NCI-H526 treated with DMSO at 0.1 percent for 48 hours (cell line): ENCODE measurements around the gene CAMSAP1.

Source experiments
- DNase-seq: peaks from one replicate; lab custom pipeline; 2025; lab: John Stamatoyannopoulos, UW

The CAMSAP1 gene

DNA sequence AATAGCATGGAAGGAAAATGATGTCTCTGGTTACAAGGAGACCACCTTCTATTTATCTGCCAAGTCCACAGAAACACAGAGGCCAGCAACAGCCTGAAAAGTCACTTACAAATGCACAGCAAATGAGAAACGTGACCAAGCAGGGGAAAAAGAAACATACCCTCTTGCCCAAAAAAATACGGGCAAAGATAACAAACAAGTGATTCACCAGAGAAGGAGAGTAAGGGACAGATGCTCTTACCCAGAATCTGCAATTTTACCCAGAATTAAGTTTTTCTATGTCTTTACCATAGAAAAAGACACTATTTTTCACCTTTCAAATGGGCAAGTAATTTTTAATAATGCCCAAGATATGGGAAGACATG lies 28.1 kb downstream of the CAMSAP1 start:
- no peak for DNase-seq

DNA sequence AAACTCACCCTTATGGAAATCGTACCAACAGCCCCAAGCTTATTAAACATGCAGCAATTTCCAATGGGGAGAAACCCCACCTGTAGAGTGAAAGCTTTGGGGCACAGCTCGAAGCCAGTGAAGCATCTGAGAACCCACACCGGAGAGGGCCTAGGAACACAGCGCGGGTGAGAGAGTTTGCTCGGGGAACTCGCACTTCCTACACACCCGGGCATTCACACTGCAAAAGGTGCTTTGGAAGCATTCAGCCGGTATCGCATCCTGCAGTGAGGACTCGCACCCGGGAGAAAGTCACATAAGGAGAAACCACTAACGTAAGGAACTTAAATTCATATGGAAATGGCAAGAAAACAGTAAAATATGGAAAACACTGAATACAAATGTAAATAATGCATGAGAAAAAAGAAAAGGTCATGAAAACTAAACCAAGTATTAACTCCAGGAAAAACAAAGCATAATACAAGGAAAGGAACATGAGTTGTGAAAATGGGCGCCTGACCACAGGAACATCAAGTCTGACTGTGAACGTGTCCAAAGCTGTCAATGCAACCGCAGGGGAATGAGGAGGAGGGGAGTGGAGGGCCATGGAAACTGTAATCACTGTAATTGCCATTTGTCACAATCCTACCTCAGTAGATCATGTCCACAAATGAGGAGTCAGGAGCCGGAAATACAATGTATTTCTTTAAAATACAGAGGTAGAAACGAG lies 28.7 kb downstream of the CAMSAP1 start:
- no peak for DNase-seq

DNA sequence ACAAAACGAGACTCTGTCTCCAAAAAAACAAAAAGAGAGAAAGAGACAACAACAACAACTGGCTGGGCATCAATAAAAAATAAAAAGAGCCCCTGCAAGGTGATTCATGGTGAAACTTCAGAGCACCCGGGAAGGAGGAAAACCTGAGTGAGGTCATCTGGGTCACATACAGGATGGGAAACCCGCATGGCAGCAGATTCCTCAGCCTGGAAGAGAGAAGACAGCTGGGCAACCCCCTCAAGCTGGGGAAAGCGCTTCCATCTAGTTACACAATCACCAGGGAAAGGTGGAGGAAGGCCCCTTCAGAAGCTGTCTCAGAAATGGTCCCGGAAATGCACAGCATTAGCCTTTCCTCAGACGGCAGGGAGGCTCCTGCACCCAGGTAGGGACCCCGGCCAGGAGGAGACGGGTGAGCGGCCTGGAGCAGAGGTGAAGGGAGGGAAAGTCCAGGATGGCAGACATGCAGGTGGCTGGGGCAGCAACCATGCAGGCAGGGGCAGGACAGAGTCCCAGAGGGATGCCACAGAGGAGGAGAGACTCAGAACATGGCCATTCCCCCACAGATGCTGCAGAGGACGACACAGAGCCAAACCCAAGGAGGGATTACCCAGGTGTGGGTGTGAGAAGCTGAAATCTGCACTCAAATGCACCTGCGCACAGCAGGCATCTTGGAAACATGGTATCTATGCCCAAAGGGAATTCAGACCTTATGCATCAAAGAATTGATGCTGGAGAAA lies 29.4 kb downstream of the CAMSAP1 start:
- no peak for DNase-seq

DNA sequence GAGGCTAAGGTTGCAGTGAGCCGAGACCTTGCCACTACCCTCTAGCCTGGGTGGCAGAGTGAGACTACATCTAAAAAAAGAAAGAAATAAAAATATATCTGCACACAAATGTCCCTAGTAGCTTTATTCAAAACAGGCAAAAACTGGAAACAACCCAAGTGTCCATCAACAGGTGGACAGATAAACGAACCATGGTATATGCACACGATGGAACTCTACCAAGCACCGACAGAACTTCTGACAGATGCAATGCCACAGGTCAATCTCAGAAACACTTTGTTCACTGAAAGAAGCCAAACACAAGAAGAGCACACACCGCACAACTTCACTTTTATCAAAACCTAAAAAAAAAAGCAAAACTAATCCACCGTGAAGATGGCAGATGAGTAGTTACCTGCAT lies 30.4 kb downstream of the CAMSAP1 start:
- no peak for DNase-seq

DNA sequence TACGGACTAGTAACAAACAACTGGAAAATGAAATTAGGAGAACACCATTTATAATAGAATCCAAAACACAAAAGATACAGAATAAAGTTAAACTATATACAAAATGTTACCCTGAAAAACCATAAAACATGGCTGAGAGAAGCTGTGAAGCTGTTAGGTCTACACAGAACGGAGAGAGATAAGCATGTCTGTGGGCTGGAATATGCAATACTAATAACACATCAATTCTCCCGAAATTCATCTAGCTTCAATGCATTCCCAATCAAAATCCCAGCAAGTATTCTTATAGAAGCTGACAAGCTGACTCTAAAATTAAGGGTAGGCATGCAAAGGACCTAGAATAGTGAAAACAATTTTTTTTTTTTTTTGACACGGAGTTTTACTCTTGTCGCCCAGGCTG lies 32.5 kb downstream of the CAMSAP1 start:
- DNase-seq: no peak

DNA sequence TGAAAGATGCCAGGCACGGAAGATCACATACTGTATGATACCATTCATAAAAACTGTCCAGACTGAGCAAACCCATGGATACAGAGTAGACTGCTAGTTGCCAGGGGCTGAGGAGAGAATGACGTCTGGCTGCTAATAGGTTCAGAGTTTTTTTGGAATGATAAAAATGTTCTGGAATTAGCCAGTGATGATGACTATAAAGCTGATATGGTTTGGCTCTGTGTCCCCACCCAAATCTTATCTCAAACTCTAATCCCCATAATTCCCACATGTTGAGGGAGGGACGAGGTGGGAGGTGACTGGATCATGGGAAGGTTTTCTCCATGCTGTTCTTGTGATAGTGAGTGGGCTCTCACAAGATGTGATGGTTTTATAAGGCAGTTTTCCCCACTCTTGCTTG lies 37.4 kb downstream of the CAMSAP1 start:
- DNase-seq: no peak

DNA sequence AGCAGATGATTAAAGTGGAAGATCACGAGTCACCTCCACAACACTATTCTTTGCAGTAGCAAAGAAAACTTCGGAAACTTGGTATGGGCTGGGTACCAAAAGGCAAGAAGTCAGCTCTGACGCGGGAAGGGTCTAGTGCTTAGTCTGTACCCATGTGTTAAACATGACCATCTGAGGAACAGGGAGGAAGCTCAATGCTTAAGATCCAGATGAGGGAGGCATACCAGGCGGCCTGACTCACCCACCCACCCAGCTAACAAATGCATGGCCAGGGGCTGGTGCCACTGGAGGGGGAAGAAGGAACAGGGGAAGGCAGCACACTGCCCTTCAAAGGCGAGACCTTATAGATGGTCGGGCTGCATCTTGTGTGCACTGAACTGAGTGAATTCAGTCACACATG lies 41.8 kb downstream of the CAMSAP1 start:
- no peak for DNase-seq

DNA sequence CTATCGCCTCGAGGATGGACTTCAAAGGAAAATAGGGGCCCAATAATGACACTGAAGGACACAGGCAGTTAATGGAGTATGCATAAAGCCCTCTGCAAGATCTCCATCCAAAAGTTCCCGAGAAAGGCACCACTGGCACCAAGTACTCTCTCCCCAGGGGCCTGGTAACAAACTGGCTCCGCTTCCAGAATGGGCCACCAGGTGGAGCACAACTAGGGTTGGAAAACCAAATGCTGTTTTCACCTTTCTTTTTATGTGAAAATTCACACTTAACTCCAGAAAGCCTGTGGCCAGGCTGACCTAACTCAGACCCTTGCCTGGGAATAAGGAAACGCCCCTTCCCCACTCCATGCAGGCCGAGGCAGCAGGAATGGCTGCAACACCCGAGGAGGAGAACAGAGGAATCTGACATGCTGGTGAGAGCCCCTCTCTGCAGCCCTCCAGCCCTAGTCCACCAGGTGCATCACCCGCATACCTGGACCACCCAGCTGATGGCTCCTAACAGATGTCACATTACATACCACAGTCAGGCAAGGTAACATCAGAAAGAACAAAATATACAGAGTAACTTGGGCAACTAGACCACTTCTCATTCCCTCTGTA lies 42.8 kb downstream of the CAMSAP1 start:
- no peak for DNase-seq

DNA sequence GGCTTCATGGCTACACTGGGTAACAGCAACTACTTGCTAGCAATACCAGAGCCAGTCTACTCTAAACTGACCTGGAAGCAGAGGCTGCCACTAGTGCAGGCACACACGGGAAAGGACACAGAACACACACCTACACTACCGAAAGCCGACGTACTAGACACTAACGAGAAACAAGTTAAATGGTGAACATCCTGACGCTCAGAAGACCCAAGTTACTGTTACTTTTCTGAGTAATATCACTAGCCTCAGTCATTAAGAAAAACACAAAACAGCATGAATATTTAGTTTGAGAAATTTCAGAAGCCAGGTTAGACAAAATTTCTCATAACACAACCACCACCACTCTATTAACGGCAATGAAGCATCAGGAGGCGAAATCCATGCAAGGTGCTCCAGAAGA lies 44.5 kb downstream of the CAMSAP1 start:
- no peak for DNase-seq

DNA sequence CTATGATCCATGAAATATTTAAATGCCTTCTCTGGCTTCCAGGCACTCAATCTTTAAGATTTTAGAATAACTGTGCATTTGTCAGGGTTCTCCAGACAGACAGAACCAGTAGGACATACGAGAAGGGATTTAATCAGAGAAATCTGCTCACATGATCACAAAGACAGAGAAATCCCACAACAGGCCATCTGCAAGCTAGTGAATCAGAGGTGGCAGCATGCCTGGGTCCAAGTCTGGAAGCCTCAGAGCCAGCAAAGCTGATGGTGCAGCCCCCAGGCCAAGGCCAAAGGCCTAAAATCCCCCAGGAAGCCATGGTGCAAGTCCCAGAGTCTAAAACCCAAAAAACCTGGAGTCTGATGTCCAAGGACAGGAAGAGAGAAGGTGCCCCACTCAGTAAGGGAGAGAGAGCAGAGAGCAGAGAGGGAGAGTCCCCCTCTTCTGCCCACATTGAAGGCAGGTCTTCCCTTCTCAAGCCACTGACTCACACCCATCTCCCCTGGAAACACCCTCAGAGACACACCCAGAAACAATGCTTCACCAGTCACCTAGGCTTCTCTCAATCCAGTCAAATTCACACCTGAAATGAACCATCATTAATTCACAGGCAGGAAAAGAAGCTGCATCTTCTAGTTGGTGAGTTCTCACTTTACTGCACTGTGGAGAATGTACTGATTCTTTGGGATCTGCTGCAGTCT lies 48.7 kb downstream of the CAMSAP1 start:
- no peak for DNase-seq

DNA sequence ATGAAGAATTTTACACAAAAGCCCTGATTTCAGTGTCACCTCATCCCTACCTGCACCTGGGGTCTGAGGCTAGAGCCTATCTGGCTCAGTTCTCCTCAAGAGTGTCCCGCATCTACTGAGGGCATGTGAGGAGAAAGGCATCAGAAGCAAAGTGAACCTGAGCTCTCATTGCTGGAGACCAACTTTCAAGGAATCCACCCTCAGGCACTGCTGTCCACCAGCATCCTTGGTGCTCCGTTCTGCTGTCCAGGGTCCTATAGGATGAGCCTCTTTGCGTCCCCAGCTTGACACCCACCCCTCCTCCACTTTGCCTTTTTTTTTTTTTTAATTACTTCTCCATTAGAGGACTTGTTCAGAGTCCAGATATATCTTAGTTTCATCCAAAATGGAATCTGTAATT lies 49.5 kb downstream of the CAMSAP1 start:
- no peak for DNase-seq

DNA sequence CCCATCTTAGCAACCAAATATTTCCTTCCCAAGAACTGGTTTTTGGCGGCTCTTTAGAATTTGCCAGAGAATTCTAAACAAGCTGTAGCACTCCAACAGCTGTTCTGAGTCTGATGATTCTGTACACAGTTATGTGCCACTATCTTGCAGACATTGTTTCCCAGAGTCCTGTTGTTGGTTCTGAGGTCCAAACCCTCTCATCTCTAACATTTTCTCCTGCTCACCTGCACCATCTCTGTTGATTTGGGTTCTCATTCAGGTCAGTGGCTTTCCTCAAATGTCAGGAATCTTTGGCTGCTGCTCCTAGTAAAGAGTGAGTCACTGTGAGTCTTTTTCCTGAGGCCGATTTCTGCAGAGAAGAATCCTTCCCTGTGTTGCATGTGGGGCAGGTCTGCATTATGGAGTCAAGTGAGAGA lies 50.0 kb downstream of the CAMSAP1 start:
- no peak for DNase-seq

DNA sequence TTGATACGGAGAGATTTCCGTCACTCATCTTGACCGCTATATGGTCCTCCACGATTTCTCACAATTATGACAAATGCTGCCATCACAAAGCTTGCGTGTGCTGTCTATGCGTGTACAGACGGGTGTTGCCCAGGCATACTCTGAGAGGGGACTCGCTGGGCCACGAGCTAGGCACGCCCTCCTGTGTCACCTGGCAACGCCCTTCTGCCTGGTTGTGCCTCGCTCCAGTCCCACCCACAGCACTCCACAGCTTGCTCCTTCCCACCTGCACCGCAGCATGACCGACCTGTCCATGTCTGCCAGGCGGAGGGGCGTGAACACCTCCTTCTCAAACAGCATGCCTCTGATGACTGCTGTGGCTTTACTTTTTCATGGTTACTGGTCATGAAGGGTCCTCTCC lies 55.6 kb downstream of the CAMSAP1 start:
- peak; percentile 8 for DNase-seq

DNA sequence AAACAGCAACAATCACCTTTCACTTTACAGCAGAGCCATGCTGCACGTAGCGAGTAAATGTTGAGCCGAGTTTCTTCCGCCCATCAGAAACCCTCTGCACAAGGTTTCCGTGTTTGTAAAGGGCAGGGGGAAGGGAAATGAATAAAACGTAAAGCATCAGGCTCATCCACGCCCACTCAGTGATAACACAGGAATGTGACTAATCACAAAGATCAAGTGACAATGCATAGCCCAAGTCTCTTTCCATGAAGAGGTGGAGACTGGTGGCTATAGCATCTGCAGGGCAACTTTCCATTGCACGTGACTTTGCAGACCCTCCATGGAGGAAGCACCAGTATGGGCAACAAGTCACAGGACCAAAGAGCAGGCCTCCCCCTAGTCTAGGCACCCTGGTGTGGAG lies 56.6 kb downstream of the CAMSAP1 start:
- DNase-seq: no peak

DNA sequence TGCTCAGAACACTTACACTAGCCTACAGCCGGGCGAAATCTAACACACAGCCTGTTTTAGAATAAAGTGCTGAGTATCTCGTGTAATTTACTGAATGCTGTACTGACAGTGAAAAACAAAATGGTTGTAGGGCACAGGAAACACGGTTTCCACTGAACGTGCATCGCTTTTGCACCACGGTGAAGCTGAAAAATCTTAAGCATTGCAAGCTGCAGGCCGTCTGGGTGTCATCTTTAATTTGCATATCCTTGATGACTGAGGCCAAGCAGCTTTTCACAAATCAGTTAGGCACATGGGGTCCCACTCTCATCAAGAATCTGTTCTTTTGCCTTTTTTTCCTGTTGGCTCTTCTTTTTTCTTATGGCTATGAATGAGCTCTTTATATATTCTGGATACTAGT lies 58.2 kb downstream of the CAMSAP1 start:
- no peak for DNase-seq

DNA sequence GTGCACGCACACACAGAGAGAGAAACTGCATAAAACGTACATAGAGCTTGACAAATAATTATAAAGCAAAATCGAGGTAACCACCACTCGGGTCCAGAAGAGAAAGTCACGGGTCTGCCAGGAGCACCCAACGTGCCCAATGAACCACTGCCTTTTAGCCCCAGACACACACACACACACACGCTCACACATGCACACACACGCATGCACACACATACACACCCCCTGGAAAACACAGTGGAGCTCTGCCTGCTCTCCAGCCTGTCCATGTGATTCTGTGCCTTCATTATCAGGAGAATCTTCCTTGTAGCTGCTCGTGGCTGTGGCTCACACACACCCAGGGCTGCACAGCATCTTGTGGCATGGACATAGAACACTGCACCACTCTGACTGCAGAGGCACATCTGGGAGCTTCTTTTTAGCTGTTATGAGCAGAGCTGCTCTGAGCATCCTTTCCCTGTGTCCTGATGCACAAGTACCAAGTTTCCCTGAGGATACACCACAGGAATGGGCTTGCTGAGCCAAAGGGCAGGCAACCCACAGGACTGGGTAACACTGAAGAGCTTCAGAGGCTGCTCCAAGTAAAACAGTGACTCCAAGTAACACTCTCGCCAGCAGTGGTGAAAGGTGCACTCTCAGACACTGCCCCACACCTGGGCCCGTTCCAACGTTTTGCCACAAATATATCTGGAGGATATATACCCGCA lies 58.9 kb downstream of the CAMSAP1 start:
- DNase-seq: no peak

DNA sequence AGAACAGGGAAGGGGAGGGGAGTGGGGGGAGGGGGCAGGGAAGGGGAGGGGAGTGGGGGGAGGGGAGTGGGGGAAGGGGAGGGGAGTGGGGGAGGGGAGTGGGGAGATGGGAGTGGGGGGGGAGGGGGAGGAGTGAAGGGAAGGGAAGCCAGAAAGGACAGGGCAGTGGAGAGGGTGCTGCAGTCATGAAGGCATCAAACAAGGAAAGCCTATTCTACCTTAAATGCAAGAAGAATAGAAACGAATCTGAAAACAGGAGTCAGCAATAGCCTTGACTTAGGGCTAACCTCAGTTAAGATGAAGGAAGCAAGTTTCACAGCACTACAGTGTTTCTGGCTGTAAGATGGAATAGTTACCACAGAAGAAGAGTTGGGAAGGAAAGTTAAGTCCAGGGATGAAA lies 59.5 kb downstream of the CAMSAP1 start:
- DNase-seq: no peak

DNA sequence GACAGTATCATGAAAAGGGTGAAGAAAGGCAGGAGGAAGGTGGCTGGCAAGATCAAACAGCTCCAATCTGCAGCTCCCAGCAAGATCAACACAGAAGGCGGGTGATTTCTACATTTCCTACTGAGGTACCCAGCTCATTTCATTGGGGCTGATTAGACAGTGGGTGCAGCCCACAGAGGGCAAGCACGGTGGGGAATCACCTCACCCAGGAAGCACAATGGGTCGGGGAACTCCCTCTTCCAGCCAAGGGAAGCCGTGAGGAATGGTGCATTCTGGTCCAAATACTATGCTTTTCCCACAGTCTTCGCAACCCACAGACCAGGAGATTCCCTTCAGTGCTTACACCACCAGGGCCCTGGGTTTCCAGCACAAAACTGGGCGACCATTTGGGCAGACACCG lies 66.8 kb downstream of the CAMSAP1 start:
- DNase-seq: no peak

DNA sequence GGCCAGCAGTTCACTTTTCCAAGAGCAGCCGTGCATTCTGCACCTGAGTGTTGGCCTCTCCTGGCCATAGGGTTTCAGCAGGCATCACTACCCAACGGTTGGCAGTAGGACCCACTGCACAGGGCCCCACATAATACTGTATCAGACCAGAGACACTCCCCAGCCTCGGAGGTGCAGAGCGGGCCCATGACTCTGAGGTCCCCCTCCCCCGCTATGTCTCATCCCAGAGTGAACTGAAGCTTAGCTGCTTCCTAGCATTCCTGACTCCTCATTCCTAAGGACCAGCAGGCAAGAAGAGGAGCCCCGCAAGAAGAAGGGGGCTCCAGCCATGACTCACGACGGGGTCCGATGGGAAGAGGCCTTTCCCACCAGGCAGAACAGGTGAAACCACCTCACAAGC lies 67.2 kb downstream of the CAMSAP1 start:
- DNase-seq: no peak

DNA sequence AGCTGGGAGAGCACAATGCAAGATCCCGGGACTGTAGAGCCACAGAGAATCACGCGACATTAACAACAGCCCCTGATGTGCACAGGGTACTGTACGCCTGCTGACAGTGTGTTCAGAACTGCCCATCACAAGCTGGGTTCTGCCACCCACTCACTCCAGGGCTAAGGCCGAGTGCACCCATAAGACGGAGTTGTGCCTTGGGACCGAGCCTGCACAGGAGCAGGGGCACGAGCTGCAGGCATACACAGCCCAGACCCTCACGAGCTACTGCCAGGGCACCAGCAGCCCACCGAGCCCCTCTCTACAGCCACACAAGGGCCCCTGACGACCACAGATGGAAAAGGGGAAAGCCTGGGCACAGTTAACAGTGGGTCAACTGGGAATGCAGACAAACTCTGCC lies 67.8 kb downstream of the CAMSAP1 start:
- no peak for DNase-seq

DNA sequence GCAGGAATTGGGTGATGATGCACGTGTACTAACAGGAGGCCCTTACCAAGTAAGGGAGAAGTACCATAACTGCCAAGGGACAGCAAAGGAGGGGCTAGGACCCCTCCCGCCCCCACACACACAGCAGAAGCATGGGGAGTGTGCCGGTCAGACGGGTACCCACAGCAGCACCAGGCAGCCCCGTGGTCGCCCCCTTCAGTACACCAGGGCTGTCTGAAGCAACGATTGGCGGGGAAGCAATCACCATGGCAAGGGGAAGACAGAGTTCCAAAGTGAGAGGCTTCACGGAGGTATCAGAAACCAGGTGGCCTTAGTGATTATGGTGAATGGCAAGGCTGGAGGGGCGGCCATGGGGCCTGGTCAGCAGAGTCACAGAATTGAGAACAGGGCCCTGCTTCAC lies 72.2 kb downstream of the CAMSAP1 start:
- DNase-seq: no peak

DNA sequence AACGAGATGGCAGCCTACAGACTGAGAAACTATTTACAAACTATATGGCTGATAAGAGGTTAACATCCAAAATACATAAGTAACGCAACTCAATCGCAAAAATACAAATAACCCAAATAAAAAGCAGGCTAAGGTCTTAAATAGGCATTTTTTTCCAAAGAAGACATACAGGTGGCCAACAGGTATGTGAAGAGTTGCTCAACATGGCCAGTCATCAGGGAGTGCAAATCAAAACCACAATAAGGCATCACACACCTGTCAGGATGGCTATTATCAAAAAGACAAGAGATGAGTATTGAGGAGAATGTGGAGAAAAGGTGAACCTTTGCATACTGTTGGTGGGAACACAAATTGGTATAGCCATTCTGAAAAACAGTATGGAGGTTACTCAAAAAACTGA lies 73.5 kb downstream of the CAMSAP1 start:
- no peak for DNase-seq
